ENCODE results near the gene CACNB3. TPM values are rescaled to one million over a fixed set of nuclear protein-coding genes. Genes with fewer than 3 reads are reported as not detected.
"Not testable (repeated sequence)": the region's sequence is repeated elsewhere in the genome, so short reads cannot be mapped to it uniquely, and the experiment has no call there.

CACNB3 gene
- polyA plus RNA-seq, 1 donor: 57.3 TPM

- no peak for DNase-seq
Measured at GRCh38 chr12:48816143-48816854, 2.0 kb upstream of the CACNB3 start.

GRCh38 chr12:48818831-48819590, 715 bp downstream of the CACNB3 start:
- DNase-seq: no peak

GRCh38 chr12:48819986-48820725, 1.9 kb downstream of the CACNB3 start:
- DNase-seq: no peak

DNA sequence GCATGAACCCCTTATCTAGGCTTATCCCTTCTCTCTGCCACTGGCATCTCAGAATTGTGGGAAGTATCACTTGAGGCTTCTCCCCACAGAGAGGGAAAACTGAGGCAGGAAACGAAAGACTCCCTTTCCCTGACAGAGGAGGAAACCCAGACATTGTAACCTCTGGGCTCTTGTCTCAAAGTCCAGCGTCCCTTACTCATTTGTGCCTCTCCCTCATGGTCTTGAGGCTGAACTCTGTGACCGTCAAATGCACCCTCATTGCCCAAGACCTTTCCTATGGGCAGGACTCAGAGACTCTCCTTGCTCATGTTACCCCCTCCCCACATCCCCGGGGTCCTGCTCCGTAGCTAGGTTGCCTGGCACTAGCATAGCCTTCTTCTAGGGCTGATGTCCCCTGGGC, 3.8 kb downstream of the CACNB3 start:
- no peak for DNase-seq

GRCh38 chr12:48822711-48823110, 4.4 kb downstream of the CACNB3 start:
- no peak for DNase-seq

DNA sequence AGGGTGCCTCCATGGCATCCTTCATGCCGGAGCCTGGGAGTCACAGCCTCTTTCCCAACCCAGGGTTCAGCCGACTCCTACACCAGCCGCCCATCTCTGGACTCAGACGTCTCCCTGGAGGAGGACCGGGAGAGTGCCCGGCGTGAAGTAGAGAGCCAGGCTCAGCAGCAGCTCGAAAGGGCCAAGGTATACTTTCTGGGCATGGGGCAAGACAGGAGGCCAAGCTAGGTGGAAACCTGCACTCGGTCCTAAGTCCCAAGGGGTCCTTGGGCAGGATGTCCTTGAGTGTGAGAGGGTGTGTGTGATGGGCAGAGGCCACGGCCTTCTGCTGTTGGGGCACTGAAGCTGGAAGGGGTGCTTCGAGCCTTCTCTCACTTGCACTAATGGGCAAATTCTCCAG, 5.0 kb downstream of the CACNB3 start:
- DNase-seq: no peak

- DNase-seq: no peak
Measured at GRCh38 chr12:48824112-48824511, 5.8 kb downstream of the CACNB3 start.

GRCh38 chr12:48824905-48825304, 6.6 kb downstream of the CACNB3 start:
- DNase-seq: no peak

- DNase-seq: no peak
Measured at GRCh38 chr12:48826209-48826855, 8.0 kb downstream of the CACNB3 start.

- DNase-seq: no peak
Measured at GRCh38 chr12:48827026-48827425, 8.7 kb downstream of the CACNB3 start.

DNA sequence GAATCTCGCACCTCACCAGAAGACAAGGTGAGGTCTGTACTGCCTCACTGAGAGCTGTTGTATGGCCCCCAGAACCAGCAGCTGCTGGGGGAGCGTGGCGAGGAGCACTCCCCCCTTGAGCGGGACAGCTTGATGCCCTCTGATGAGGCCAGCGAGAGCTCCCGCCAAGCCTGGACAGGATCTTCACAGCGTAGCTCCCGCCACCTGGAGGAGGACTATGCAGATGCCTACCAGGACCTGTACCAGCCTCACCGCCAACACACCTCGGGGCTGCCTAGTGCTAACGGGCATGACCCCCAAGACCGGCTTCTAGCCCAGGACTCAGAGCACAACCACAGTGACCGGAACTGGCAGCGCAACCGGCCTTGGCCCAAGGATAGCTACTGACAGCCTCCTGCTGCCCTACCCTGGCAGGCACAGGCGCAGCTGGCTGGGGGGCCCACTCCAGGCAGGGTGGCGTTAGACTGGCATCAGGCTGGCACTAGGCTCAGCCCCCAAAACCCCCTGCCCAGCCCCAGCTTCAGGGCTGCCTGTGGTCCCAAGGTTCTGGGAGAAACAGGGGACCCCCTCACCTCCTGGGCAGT, 9.3 kb downstream of the CACNB3 start:
- no peak for DNase-seq

- DNase-seq: no peak
Measured at GRCh38 chr12:48828293-48828692, 10.0 kb downstream of the CACNB3 start.

DNA sequence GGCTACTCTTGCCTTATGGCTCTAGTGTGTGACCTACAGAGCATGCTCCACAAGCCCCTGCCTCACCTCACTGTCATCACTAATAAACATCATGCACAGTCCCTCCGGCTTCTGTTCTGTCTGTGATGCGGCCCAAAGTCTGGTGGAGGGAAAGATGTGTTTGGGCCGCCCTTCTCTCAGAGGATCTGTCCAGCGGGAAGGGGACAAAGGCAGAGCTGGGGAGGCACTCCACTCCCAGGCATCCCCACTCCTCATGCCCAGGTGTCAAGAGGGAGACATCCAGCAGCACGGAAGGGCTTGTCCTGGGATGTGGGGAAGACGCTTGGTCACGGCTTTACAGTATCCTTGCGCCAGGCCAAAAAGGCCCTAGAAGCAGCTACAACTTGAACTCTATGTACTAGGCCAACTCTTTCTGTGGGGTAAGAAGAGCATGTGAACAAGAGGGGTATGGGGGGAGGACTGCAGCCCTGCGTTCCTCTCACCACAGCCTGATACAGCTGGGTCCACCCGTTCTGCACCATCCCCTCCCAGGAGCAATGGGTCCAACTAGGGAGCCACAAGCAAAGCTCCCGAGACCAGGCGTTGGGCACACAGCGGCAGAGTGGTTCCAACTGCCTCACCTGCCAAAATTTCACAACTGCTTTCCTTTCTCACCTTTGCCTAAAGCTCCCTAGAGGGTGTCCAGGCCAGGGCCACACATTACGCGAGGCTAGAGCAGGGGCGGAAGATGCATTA, 10.7 kb downstream of the CACNB3 start:
- no peak for DNase-seq

- no peak for DNase-seq
Measured at GRCh38 chr12:48831257-48831656, 13.0 kb downstream of the CACNB3 start.

GRCh38 chr12:48832321-48833060, 14.2 kb downstream of the CACNB3 start:
- DNase-seq: no peak

- no peak for DNase-seq
Measured at GRCh38 chr12:48838048-48838447, 19.8 kb downstream of the CACNB3 start.

GRCh38 chr12:48842021-48842420, 23.7 kb downstream of the CACNB3 start:
- not testable (repeated sequence) for DNase-seq

GRCh38 chr12:48851883-48852733, 33.8 kb downstream of the CACNB3 start, which contains the start of gene DDX23:
Gene DDX23, minus strand, starts transcription at chr12:48852163. Its CDS starts 6,381 bp downstream, at chr12:48845782.
- peak; percentile 95 for DNase-seq
